WI38 (cell line): ENCODE data around the gene APP.

Source experiments
- H3K4me3 ChIP-seq: 2 replicates; pipeline ENCODE4 v1.5.1; 2011; ENCODE audit warnings: low read depth, mild to moderate bottlenecking, control low read depth, low read length
- CTCF ChIP-seq: IDR thresholded peaks from 2 replicates; pipeline ENCODE4 v1.5.1; 2012; ENCODE audit warnings: low read depth, mild to moderate bottlenecking, control low read depth, low read length

Gene APP

GRCh38 chr21:25964015-25964414 is 206.6 kb downstream of the APP start:
- TF ChIP-seq CTCF = no peak
- H3K4me3 ChIP-seq = no peak overlapping the region

GRCh38 chr21:25963181-25963580 is 207.4 kb downstream of the APP start:
- no peak for TF ChIP-seq CTCF

GRCh38 chr21:25961042-25961441 is 209.5 kb downstream of the APP start:
- no peak for TF ChIP-seq CTCF

More at GRCh38 chr21:25963181-25963580, 207.4 kb downstream of the APP start:
- no peak overlapping the region for H3K4me3 ChIP-seq

GRCh38 chr21:25960402-25960801 is 210.2 kb downstream of the APP start:
- no peak for TF ChIP-seq CTCF
- no peak overlapping the region for H3K4me3 ChIP-seq

More at GRCh38 chr21:25961042-25961441, 209.5 kb downstream of the APP start:
- H3K4me3 ChIP-seq = no peak overlapping the region

GRCh38 chr21:25959799-25960198 is 210.8 kb downstream of the APP start:
- H3K4me3 ChIP-seq = no peak overlapping the region
- TF ChIP-seq CTCF = no peak

GRCh38 chr21:25956993-25957714 is 213.4 kb downstream of the APP start:
- TF ChIP-seq CTCF = no peak
- H3K4me3 ChIP-seq = no peak overlapping the region

- no peak overlapping the region for H3K4me3 ChIP-seq
- TF ChIP-seq CTCF = no peak
Measured at GRCh38 chr21:25955646-25956045, 214.9 kb downstream of the APP start.
